ENCODE measurements around the gene RHOC.
A peak's percentile ranks its signal among the peaks of the same experiment; 100 is the strongest.

RHOC gene

DNA sequence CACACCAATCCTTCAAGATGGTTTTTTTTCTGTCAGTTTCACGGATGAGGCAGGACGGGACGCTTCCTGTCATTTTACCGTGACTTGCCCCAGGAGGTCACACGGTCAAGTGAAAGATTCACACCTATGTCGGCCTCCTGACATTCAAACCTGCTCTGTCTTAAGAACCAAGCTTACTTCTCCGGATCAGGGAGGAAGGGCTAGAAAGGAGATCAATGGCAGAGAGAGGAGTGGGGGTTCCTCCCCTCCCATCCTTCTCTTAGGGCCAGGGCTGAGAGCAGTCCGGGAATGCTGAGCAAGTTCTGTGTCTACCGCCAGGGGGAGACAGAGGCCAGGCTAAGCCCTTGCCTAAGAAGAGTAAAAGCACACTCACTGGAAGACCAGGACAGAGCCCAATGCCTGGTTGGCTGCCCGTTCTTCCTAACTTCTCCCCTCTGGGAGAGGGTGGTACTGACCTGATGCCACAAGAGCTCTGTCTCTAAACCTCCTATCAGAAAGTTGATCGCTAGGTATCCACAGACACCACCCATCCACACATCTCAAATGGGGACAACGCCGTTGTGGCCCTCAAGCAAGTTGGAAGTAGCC, 9.3 kb upstream of the RHOC start:
- DNase-seq: peak; percentile 80 to 83

DNA sequence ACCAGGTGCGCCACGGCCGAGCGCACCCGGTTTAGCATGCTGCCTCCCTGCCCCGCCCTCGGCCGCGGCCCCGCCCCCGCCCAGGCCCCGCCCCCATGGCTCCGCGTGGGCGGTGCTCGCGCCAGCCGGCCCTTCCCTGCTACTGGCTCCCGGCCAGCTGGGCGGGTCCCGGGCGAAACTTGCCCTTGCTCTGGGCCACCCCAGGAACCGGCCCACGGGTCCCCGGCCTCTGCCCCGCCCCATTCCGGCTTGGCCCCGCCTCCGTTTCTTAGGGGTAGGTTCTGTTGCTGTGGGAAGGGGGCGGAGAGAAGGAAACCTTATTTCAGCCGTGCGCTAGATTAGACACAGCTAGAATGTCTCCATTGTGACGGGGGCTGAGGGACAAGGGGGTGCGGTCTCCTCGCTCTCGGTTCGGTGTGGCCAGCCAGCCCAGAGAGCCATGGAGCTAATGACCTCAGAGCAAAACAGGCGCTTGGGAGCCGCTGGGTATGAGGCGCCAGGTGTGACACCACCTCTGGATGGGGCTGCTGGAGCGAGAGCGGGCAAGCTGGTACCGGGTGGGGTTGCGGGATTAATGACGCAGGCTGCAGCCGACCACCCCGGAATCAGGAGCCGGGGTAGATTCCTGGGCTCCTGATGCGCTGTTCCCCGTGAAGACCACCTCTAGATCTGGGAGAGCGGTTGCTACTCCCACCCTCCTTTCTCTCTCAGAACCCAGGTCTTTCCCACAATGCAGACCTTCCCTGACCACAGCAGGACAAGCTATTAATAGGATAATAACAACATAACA, 8.5 kb upstream of the RHOC start, which contains the start of gene PPM1J:
TSS of gene PPM1J (minus strand) at position 69 of the 790 bp plus-strand sequence. CDS start at position 38, 31 bp downstream.
- peak; percentile 98 to 99 for DNase-seq

DNA sequence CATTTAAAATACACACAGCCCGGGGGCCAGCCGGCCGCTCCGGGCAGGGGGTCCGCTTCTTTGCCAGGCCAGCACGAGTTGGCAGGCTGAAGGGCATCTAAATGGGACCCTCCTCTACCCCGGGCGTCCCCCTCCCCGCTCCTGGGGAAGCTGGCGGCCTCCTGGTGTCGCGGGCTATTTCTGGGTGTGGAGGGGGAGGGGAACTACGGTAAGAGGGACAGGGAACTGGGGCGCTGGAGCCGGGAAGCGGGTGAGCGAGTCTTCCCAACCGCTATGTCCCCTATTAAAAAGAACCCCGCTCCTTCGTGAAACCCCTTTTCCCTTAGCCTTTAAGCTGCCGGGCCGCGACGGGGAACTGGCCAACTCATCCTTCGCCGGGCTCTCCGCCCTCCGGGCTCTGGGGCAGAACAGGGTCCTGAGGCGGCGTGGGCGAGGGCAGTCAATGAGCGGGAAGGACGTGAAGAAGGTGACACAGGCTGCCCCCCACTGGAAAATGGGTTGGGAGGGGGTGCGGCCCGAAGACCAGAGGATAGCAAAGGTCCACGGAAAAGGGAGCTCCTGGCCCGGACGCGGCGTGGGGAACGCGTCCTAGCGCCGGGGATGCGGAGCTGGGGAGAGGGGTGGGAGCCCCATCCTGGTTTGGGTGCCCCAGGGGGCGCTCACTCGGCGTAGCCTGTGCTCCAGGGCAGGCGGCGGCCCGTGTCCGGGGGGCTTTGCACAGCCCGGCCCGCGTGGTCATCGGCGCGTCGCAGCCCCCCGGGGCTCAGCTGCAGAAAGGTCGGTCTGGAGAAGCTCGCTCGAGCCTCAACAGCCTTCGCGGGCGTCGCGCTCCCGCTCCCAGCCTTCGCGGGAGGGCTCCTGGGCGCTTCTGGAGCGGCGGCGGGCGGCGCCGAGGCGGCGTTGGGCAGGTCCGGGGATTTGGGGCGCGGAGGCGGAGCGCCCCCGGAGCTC, 7.7 kb upstream of the RHOC start:
- no peak for DNase-seq

DNA sequence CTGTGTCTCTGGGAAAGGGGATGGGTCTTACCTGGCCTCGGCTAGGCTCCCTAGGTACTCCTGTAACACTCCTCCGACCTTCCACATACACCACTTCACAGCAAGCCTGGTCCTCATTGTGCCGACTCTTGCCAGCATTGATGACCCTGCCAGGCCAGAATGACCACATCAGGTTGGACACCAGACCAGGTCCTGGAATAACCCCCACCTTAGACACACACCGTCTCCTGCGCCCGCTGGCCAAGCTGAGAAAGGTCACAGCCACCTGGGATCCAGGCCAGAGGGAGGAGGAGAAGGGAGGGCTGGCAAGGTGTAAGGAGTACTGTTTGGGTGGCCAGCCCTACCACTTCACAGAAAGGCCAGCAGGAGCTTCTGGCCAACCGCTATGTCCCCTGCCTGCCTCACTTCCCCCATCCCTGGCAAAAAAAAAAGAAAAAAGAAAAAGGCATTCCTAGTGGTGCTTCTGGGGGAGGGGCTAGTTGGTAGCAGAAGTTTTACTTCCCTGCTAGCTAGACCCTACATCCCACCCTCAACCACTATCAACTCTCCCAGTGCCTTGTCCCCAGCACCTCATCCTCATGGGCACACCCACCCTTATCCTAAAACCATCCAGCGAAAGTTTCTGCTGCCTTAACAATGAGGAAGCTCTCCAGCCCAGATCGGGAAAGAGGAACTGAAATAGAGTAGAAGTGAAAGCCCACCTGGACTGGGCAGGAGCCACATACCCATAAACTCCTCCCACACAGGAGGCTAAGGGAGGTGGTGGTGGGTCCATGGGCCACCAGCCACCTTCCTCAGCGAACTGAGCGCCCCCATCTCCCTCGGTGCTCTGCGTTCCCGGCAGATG, 6.8 kb upstream of the RHOC start:
- peak in 1 of 2 donors; percentile 47 for DNase-seq

DNA sequence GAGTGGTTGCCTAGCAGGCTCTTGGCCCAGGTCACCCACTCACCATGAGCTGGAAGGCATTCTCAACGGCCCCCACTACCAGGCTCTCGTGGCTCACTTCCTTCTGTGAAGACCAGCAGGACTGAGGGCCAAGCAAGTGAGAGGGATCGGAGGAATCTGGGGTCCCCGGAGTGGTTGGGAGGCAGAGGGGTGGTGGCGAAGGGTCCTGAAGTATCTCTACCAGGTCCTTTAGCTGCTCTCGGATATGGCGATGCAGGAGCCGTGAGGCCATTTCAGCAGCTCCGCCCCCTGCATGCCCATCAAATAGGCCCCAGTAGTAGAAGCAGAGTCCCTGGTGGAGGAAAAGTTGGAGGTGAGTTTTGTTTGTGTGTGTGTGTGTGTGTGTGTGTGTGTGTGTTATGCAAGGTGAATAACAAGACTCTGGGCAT, 5.8 kb upstream of the RHOC start:
- no peak for DNase-seq

DNA sequence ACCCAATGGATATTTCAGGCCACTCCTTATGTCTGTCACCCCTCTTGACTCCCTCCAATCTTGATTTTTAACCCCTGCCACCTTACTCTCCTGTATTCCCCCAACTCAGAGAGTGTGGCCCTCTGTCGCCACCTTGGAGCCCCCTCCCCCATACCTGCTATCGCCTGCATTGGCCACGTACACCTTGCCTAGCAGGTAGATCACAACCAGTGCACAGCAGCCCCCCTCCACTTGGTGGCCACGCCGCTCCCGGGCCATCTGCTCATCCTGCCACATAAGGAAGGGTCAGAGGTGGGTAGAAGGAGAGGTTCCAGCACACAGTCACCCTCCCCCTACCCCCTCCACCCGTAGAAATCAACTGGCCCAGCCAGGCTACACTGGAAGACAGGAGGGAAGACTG, 5.3 kb upstream of the RHOC start:
- DNase-seq: no peak

DNA sequence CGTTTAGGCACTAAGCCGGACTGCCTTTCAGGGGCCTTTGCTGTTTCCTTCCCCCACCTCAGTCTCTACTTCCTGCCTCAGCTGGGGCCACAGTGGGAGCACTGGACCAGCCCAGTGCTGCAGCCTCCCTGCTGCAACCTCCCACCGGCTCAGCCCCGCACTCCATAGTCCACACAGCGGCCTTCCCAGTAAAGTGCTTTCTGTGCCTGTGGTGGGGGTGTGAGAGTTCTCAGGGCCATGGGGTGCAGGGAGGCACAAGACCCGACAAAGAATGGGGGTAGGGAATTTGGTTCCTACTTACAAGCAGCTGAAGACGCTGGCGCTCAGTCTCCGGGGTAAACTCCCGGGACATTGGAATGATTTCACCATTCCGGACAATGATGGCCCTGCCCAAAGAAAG, 4.7 kb upstream of the RHOC start:
- no peak for DNase-seq

DNA sequence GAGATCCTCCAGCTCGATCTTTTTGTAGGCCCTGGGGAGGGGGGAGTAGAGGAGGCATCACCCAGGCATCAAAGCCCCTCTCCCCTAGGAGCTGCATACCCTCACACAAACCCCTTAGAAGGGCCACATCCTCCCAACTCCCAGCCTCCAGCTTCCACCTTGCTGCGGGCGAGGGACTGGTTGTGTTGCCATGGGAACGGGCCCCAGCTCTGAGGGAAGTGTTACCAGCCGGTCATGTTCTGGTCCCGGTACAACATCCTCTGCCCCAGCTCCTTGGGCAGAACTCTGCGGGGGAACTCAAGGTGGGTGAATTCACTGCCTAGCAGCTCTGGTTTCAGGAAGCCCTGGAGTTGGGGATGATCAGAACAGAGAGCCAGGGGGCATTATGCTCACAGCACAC, 4.1 kb upstream of the RHOC start:
- DNase-seq: no peak

DNA sequence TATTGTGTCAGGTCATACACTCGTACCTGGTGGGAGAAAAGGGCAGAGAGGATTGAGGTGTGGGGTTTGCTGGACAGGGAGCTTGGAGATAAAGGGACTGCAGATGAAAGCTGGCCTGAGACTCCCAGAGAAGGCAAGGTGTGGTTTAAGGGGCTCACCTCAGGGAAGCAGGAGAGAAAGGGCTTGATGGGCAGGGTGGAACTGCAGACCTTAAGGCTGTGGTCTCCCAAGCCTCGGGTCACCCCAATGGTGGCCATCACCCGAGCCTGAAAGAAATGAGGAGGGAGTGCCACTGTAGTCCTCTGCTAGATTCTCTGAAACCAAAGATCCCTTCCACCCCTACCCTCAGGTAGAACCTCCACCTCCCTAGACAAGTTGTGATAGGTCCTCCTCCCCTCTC, 3.7 kb upstream of the RHOC start:
- no peak for DNase-seq

DNA sequence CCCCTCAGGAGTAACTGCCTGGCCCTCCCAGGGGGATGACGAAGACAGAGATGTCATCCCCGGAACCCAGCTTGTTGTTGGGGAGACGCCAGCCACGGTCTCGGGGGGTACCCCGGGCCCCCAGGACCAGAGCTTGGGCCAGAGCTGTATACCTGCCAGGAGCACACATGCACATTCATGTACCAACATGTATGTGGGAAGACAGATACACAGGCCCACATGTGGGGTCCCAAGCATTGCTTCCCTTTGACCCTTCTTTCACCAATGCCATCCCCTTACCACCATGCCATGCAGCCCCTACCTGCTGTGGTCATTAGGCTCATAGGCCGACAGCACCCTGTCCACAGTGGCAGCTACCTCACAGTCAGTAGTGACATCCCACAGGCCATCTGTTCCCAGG, 3.2 kb upstream of the RHOC start:
- DNase-seq: no peak

DNA sequence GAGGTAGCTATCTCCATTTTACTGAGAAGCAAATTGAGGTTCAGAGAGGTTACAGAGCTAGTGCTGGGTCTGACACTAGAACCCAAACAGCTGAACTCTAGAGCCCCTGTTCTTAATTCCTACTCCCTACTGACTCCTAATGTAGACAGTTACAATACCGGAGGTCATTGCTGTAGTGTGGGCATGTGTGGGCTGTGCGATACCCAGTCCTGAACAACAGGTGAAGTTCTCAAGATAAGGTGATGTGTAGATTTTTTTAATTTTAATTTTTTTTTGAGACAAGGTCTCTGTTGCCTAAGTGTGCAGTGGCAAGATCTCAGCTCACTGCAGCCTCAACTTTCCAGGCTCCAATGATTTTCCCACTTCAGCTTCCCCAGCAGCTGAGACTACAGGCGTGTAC, 1.6 kb upstream of the RHOC start:
- no peak for DNase-seq

DNA sequence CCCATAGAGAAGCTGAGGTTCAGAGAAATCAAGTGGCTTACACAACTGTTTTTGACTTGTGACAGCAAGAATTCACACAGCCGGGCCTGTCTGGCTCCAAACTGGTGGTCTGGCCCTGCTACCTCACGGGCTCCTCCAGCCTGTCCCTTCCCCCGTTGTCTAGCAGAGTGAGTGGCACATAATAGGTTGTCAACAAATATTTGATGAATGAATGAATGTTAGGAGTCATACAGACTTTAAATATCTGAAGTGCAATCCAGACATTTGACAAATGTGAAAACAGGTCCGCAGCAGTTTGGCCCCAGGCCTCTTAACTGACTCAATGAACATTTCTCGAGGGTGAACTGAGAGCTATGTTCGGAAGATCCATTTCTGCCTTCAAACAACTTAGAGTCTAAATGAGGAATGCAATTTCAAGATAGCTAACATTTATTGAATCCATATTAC, 1.1 kb upstream of the RHOC start:
- DNase-seq: no peak

DNA sequence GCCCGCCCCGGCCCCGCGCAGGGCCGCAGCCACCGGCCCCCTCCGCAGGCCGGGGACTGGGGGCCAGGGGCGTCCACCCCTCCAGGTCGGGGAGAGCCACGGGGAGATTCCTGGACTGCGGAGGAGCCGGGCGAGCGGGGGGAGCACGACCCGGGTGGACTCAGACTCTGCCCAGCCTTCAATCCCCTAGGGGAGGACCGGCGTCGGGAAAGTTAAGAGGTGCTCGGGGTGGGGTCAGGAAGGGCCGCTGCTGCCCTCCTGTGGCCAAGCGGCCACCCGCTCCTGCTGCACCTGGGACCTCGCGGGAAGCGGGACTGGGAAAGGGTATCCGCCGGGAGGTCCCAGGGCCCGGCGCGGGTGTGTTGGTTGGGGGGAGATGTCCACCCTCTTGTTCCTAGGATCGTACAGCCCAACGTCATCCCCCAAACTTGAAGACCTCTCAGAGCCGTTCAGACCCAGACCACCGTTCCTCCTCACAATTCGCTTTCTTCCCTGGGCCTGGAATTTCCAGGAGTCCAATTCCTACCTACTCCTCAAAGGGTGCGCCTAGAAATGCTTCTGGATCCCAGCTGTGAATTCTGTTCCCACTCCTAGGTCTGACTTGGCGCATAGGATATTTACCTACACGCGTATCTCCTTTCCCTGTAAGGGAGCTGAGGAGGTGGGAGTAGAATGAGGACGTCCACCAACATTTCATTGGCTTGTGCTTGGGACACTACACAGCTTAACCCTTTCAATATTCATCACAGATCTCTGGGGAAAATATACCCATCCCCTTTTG, 484 bp upstream of the RHOC start:
- DNase-seq: peak; percentile 66 to 76

DNA sequence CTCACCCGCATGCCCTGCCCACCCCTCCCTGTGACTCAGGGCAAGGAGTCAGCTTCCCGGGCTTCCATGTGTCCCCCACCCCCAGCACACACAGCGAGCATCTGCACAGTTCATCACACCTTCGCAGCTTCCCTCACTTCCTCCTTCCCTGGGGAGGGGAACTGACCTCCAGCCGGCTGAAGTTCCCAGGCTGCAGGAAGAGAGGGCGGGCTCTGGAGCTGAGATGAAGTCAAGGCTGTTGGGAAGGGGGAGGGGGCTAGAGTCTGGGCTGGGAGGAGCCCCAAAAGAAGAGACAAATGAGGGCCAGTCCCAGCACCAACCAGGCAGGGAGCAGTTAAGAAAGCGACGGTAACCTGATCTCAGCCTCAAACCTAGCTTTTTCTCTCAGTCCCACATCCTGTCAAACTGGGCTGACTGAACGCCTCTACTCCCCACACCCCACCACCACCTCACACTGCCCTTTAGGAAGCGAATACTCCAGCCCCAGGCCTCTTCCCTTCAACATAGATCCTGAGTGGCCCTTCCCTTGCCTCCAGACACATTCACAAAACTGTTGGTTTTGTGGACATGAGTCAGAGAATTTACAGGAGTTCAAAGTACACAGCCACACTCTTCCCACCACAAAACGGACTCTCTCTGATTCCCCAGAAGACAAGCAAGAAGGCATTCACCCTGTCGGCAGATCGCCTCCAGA, 1.8 kb downstream of the RHOC start:
- peak; percentile 57 to 60 for DNase-seq

DNA sequence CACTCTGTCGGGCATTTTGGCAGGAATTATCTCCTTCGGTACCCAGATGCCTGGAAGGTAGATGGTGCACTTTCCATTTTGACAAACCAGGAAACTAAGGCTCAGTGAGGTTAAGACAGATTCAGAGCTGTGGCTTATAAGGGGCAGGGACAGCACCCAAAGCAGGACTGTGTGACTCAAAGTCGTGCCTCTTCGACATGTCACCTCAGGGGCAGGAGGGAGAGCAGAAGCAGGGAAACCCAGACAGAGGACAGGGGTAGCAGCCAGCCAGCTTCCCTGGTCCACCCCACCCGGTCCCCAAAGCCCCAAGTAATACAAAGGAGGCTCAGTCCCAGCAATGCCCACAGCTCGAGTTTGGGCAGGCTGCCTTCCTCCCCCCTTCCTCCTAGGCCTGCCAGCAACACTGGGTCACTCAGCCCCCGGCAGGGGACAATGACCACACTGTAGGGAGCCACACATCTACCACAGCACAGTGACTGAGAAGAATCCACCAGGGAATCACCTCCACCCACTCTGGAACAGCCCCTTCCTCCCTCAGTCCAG, 2.5 kb downstream of the RHOC start:
- DNase-seq: no peak

DNA sequence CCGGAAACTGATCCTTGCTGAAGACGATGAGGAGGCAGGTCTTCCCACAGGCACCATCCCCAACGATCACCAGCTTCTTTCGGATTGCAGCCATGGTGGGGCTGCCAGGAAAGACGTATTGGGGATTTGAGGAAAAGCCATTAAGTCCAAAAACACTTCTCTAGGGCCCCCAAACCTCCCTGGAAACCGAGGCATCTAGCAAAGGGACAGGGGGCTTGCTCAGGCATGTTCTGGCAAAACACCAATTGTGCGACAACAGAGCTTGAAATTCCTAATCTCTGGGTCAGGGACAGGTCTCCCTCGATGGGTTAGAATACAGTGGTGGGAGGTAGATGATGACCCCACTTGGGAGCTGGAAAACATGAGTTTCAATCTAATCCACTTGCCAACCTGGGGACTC, 3.2 kb downstream of the RHOC start:
- no peak for DNase-seq

DNA sequence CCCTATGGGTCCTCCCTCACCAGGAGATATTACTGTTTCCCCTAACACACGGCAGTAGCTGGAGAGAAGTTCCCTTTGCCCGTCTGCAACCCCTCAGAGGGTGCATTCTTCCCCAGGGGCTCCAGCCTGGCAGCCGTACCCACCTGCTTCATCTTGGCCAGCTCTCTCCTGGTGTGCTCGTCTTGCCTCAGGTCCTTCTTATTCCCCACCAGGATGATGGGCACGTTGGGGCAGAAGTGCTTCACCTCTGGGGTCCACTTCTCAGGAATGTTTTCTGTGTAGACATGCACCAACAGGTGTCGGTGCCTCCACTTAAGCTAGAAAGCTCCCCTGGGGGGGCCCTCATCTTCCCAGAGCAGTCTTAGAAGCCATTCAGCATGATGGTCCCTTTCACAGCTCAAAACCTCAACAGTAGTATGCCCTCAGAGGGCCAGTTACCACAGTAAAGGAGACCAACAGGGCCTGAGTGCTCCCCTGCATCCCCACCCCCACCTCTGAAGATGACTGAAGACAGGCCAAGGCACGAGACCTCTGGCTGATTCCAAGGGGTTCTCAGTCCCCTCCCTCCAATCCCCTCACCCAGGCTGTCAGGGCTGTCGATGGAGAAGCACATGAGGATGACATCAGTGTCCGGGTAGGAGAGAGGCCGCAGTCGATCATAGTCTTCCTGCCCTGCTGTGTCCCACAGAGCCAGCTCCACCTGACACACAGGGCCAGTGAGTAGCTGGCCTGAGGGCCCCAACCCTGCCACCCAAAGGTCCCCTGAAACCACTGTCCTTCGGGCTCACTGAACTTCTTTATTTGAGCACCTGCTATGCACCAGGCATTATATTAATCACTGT, 4.3 kb downstream of the RHOC start:
- DNase-seq: no peak

DNA sequence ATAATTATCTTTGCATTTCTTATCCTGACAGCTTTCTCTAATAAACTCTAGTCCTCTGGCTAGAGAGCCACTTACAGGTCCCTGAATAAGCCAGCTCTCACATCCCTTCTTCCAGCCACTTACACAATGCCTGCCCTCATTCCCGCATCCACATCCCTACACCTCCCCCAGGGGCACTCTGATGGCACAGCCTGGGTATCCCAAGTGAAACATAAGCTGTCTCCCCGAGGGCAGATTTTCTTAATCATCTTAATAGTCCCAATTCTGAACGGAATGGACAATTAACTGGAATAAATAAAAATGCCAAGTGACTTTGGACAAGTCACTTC, 4.9 kb downstream of the RHOC start:
- no peak for DNase-seq

DNA sequence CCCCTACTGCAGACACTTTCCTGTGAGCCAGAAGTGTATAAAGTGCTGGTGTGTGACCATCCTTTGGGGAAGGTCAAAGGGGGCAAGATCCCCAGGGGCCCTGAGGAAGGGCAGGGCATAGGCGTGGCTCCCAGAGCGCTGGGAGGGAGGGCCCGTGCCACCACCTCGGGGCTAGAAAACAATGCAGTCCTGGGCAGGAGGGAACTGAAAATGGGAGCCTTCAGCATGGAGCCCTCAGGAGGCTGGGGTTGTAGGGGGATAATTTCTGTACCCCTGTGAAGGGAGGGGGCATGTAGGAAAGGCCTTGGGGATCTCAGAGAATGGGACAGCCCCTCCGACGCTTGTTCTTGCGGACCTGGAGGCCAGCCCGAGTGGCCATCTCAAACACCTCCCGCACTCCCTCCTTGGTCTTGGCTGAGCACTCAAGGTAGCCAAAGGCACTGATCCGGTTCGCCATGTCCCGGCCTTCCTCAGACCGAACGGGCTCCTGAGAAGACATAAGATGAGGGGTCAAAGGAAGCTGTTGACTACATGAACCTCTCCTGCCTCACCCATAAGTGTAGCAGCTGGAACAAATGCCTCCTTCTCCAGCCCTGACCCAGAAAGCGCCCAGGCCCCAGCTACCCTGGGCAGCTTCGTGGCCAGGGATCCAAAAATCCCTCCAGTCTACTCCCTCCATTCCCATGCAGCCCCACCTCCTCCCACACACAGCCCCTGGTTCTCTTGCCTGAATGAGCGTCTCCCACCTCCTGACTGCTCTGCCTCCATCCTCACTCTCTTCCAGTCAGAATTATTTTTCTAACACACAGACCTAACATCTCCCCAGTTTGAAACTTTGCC, 5.5 kb downstream of the RHOC start:
- peak in 1 of 2 donors; percentile 33 for DNase-seq
